GM12801 (cell line): ENCODE results near the gene APOBEC3F.

ENCODE experiments used
- TF ChIP-seq, protein P1 (sequence below): IDR thresholded peaks from one replicate; pipeline ENCODE4 v1.5.1; 2011; ENCODE audit warnings: control low read depth; ENCODE audit not compliant: insufficient read length; ENCODE audit errors: extremely low read depth

The APOBEC3F gene

DNA sequence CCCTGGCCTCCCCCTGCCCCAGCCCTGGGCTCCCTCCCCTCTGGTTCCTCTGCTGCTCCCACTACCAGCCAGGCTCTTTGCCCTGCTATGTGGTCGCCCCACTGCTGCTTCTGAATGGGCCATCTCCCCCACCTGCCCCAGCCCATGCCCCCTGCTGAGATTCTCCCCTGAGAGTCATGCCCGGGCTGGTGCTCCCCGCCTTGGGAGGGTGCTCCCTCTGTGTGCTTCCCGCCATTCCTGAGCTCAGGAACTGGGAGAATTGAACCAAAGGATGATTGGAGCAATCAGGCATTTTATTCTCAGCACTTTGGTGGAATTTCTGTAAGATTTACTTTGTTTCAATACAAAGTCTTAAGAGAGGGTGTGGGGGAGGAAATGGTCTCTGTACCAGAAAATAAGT is 12.9 kb upstream of the APOBEC3F start:
- TF ChIP-seq, protein P1, sequence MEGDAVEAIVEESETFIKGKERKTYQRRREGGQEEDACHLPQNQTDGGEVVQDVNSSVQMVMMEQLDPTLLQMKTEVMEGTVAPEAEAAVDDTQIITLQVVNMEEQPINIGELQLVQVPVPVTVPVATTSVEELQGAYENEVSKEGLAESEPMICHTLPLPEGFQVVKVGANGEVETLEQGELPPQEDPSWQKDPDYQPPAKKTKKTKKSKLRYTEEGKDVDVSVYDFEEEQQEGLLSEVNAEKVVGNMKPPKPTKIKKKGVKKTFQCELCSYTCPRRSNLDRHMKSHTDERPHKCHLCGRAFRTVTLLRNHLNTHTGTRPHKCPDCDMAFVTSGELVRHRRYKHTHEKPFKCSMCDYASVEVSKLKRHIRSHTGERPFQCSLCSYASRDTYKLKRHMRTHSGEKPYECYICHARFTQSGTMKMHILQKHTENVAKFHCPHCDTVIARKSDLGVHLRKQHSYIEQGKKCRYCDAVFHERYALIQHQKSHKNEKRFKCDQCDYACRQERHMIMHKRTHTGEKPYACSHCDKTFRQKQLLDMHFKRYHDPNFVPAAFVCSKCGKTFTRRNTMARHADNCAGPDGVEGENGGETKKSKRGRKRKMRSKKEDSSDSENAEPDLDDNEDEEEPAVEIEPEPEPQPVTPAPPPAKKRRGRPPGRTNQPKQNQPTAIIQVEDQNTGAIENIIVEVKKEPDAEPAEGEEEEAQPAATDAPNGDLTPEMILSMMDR, result no peak

DNA sequence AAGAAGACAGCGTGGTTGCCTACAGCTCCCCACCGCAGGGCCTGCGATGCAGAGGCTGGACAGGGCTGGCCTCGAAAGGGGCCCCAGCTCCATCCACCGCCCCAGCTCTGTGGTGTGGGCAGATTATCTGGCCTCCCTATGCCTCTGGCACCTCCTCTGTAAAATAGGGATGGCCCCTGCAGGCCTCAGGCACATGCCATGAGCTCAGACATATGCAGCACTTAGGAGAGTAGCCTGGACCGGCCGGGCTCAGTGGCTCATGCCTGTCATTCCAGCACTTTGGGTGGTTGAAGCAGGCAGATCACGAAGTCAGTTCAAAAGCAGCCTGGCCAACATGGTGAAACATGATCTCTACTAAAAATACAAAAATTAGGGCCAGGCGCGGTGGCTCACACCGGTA is 12.4 kb upstream of the APOBEC3F start:
- TF ChIP-seq, protein P1, result no peak

DNA sequence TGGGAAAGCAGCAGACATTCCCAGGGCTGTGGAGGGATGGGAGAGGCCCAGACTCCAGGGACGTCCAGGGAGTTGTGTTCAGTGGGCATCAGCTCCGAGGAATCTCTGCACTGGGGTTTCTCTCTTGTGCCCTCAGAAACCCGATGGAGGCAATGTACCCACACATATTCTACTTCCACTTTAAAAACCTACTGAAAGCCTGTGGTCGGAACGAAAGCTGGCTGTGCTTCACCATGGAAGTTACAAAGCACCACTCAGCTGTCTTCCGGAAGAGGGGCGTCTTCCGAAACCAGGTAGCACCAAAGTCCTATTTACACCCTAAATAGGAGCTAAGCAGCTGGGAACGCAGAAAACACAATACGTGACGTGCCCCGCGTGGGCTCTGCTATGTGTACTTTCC is 11.4 kb upstream of the APOBEC3F start:
- TF ChIP-seq, protein P1, result no peak

DNA sequence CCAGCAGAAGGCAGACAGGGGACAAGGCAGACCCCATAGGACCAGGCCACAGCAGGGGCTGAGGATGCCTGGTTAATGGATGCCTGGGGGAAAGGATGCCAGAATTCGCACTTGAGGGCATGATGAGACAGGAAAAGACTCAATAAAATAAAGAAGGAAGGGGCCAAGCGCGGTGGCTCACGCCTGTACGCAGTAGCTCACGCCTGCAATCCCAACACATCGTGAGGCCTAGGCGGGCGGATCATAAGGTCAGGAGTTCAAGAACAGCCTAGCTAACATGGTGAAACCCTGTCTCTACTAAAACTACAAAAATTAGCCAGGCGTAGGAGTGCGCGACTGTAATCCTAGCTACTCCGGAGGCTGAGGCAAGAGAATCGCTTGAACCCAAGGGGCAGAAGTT is 10.0 kb upstream of the APOBEC3F start:
- TF ChIP-seq, protein P1, result no peak

DNA sequence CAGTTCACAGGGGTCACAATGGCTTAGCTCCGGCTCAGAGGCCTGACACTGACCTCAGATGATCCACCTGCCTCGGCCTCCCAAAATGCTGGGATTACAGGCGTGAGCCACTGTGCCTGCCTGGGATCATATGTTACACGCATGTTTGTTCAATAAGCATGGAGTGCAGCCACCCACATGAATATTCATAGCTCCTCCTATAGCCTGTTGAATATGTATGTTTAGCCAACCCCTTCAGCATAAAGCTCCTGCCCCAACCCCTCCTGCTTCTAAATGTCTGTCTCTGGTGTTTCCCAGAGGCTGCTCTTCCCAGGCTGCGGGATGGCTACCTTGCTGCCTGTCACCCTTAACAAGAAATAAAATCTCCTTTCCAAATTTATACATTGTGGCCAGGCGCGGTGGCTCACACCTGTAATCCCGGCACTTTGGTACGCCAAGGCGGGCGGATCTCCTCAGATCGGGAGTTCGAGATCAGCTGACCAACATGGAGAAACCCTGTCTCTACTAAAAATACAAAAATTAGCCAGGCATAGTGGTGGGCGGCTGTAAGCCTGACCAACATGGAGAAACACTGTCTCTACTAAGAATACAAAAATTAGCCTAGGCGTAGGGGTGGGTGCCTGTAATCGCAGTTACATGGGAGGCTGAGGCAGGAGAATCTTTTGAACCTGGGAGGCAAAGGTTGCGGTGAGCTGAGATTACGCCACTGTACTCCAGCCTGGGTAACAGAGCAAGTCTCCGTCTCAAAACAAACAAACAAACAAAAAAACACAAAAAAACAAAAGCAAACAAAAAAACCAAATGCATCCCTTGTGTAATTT is 1.1 kb upstream of the APOBEC3F start:
- TF ChIP-seq, protein P1, result no peak

DNA sequence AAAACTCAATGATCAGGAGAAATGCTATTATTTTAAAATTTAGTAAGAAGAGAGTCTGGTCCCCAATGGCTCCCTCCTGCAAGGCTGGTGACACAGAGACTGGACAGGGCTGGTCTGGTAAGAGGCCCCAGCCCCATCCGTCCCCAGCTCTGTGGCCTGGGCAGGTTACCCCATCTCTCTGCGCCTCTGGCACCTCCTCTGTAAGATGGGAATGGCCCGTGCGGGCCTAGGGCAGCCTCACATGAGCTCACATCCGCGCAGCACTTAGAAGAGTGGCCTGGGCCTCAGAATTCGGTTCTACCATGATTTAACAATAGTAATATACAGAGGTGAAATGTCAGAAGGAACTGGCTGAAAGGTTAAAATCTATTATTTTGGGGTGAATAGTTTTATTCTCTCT is 1.2 kb downstream of the APOBEC3F start:
- TF ChIP-seq, protein P1, result no peak

DNA sequence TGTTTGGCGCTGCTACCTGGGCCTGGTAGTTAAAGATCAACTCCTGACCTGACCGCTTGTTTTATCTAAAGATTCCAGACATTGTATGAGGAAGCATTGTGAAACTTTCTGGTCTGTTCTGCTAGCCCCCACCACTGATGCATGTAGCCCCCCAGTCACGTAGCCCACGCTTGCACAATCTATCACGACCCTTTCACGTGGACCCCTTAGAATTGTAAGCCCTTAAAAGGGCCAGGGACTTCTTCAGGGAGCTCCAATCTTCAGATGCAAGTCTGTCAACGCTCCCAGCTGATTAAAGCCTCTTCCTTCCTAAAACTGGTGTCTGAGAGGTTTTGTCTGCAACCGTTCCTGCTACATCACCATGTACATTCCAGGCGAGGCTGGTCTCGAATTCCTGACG is 15.0 kb downstream of the APOBEC3F start:
- TF ChIP-seq, protein P1, result no peak
